Measurements from ENCODE around the gene LUZP2. TPM values are rescaled to one million over a fixed set of nuclear protein-coding genes. Genes with fewer than 3 reads are reported as not detected.

Gene LUZP2
- total and polyA plus RNA-seq, 2 of the 8 experiments (the other 6 are each of a cell fraction or from before 2014, with no cell fraction given): 0.79 to 1.5 TPM

GRCh38 chr11:24886880-24887619, 390.2 kb downstream of the LUZP2 start (continued):
- TF ChIP-seq CHD7 (IDR thresholded peaks at IDR 0.05; ENCODE audit: insufficient replicate concordance, low read length): no peak
- TF ChIP-seq CBX8 (IDR thresholded peaks at IDR 0.05; ENCODE audit: borderline replicate concordance, low read depth, low read length): no peak
- no peak for TF ChIP-seq SIN3A (conservative IDR thresholded peaks at IDR 0.05 in 1 of 2, IDR thresholded peaks at IDR 0.05 in 1 of 2; ENCODE audit: low read depth in 1 of 2, low read length in 2 of 2)
- TF ChIP-seq BCL11A (IDR thresholded peaks at IDR 0.05; ENCODE audit: low read depth in 2 of 2, low read length in 2 of 2): no peak

All from H1 (cell line).